ENCODE results near the gene OMP.
"Not testable (repeated sequence)": the region's sequence is repeated elsewhere in the genome, so short reads cannot be mapped to it uniquely, and the experiment has no call there.

Gene OMP

GRCh38 chr11:77086521-77087472, 15.8 kb upstream of the OMP start:
- DNase-seq (ENCODE audit: low spot score): peak; percentile 87

DNA sequence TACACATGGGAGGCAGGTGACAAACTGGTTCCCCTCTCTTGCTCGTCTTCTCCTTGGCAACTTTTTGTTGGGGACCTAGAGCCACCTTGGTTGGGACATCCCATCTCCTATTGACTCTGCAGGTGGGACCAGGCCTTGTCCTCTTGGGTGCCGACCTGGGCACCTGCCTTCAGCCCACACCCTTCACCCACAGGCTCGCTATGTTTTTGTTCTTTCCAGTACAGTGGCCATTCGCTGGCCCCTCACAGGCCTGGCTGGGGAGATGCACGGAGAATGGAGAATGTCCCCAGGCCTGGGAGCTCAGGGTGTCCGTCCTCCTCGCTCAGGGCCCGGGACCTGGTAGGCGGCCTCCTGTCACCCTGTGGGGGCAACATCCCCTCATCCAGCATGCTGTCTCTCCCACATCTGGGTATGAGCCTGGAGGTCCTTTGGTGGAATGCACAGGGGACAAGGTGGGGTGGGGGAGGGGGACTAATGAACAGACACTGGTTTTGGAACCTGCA, 14.9 kb upstream of the OMP start:
- no peak for DNase-seq (ENCODE audit: low spot score)

- no peak for DNase-seq (ENCODE audit: low spot score)
These were observed 14.2 kb upstream of the OMP start for GRCh38 chr11:77088236-77089003.

- no peak for DNase-seq (ENCODE audit: low spot score)
These were observed 13.6 kb upstream of the OMP start for GRCh38 chr11:77089004-77089545.

DNA sequence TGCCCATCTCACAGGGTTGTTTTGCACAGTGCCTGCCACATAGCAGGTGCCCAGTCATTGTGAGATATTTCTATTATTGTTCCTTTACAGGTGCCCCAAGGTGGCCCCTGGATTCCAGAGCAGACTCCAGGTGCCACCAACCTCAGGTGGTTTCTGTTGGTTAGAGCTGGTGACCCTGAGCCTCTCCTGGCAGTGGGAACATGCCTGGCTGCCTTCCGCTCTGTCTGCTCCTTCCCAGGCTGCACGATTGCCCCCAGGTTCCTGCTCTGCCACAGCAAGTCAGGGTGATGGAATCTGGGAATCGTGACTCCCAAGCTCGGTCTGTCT, 12.6 kb upstream of the OMP start:
- no peak for DNase-seq (ENCODE audit: low spot score)

- no peak for DNase-seq (ENCODE audit: low spot score)
These were observed 12.1 kb upstream of the OMP start for GRCh38 chr11:77090373-77091111.

DNA sequence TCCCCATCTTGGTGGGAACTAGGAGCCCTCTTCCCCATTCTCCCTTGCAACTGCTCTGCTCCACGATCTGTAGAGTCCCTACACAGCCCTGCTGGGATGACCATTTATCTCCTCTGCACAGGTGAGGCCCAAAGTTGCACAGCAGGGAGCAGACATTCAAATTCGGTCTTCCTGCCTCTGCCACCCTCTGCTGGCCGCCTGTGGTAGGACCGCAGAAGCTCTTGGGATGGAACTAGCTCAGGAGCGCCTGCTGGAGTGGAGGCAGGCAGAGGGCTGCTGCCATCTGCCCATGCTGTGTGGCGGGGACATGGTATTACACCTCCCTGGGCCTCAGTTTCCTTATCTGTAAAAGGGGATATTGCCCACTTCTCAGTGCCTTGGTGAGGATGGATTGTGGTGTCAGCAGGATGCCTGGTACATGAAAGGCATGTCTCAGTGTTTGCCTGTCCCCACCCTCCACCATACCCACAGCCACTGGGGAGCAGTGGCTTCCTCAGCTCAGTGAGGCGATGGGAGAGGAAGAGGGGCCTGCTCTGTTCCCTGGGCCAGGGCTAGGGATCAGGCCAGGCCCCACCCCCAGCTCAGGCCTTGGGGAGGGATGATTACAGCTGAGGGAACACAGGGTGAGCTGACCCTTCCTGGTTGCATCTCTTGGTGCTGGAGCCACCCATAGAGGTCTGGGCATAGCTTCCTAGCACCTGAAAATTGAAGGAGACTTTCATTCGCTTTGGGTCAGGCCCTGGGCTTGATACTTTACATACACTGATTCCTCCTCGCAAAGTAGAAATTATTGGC, 11.3 kb upstream of the OMP start:
- peak; percentile 90 for DNase-seq (ENCODE audit: low spot score)

DNA sequence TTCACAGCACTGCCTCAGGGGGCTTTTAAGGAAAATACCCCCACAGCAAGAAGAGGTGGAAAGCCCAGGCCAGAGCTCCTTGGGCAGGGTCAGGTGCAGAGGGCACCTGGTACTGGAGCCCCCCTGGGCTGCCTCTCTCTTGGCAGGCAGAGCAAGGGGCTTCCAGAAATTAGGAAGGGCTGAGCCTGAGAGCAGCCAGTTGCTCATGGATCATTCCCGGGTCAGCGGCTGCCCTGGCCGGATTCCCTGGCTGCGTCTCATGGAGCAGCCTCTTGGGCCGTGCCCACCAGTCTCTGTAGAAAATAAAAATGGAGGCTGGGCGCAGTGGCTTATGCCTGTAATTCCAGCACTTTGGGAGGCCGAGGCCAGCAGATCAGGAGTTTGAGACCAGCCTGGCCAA, 10.3 kb upstream of the OMP start:
- DNase-seq (ENCODE audit: low spot score): no peak

DNA sequence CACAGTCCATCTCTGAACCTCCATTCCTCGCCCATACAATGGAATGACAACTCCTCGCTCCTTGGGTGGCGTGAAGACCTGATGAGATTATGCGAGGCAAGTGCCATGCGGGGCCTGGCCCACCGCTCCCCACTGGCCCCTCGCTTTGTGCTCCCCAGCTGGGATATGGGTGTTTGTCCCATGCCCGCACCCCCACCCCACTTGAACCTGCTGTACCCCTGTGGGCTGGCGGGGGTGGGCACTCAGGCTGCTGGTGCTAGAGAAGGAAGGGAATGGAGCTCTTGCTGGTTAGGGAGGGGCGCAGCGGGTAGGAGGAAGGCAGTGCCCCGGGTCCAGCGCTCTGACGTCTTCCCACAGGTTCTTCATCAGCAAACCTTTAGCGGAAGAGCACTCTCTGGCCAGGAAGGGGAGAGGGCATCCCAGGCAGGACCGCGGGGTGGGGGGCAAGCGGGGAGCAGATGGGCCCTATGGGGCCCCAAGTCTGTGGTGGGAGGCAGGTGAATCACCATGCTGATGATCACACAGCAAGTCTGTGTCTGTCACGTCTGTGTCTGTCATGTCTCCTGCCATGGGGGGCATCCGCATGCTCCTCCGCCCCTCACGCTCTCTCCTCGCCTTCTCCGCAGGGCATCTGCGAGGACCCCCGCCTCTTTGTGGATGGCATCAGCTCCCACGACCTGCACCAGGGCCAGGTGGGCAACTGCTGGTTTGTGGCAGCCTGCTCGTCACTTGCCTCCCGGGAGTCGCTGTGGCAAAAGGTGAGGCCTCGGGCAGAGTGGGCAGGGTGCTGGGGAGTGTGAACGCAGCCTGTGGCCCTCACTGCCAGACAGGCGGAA, 9.4 kb upstream of the OMP start:
- DNase-seq (ENCODE audit: low spot score): no peak

DNA sequence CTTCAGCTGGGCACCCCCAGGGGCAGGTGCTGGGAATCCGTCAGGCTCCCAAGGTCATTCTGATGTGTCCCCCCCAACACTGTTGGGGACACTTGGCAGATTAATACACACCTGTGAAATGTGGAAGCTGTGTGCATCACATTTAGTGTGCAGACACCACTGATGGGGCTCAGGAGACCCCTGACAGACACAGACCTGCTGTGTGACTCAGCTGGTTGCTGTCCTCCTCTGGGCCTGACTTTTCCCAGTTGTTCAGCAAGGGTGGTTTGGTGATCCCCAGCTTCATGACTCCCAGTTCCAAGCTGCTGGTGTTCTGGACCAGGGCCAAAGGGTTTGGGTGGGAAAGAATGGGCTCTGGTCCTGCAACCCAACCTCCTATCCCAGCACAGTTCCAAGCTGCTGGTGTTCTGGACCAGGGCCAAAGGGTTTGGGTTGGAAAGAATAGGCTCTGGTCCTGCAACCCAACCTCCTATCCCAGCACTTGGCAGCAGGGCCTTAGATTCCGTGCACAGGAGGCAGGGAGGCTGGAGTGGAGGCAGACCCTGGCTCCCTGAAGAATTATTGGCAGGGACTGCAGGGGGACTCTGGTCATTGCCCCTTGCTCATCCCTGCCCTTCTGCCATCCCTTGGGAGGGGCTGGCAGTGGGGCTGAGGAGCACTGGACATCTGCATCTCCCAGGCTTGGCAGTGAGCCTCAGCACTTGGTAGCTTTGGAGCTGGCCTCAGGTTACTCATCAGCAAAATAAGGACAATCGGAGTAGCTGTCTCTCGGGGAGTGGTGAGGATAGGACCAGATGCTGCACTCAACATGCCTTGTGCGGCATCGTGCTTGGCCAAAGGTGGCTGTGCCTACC, 8.4 kb upstream of the OMP start:
- no peak for DNase-seq (ENCODE audit: low spot score)

GRCh38 chr11:77094841-77095365, 7.7 kb upstream of the OMP start:
- no peak for DNase-seq (ENCODE audit: low spot score)

GRCh38 chr11:77095551-77096490, 6.8 kb upstream of the OMP start:
- no peak for DNase-seq (ENCODE audit: low spot score)

GRCh38 chr11:77096591-77097019, 6.0 kb upstream of the OMP start:
- no peak for DNase-seq (ENCODE audit: low spot score)

DNA sequence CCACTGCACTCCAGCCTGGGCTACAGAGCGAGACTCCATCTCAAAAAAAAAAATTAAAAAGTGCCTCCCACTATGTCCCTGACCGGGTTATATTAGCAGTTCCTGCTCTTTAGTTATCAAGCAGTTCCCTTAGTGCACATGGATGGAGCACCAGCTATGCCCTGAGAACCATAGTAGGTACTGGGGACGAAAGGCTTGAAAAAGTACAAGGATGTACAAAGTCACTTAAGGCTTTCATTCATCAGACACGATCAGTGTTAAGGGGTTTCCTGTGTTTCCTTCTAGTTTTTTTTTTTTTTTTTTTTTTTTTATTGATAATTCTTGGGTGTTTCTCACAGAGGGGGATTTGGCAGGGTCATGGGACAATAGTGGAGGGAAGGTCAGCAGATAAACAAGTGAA, 5.5 kb upstream of the OMP start:
- not testable (repeated sequence) for DNase-seq (ENCODE audit: low spot score)

GRCh38 chr11:77100166-77101042, 2.2 kb upstream of the OMP start:
- no peak for DNase-seq (ENCODE audit: low spot score)

- DNase-seq (ENCODE audit: low spot score): peak; percentile 12
These were observed 1.6 kb upstream of the OMP start for GRCh38 chr11:77101043-77101537.

GRCh38 chr11:77103319-77103718, 679 bp downstream of the OMP start:
- DNase-seq (ENCODE audit: low spot score): no peak

Data from hematopoietic multipotent progenitor cell treated with erythropoietin and hydrocortisone succinate and interleukin-3 and kit ligand, for 17 days (in vitro differentiated cells).